ENCODE results near the gene LZTR1. TPM values are rescaled to one million over a fixed set of nuclear protein-coding genes. Genes with fewer than 3 reads are reported as not detected.
A peak's percentile ranks its signal among the peaks of the same experiment; 100 is the strongest.
"Not testable (repeated sequence)": the region's sequence is repeated elsewhere in the genome, so short reads cannot be mapped to it uniquely, and the experiment has no call there.

LZTR1 gene
- polyA plus RNA-seq, 2 donors: 21.1 to 39.0 TPM

- Histone ChIP-seq H3K27me3 (ENCODE audit: control insufficient read depth in 1 of 2, insufficient read depth in 2 of 2, low read length in 2 of 2) (no peaks in the 10 kb centered on the region), H3K36me3 (ENCODE audit: control insufficient read depth in 2 of 2, insufficient read depth in 2 of 2, low read length in 1 of 2) (peaks cover 0 to 11% of the 10 kb centered on the region in 2 donors), H3K27ac (ENCODE audit: low read depth in 2 of 2, low read length in 1 of 2) (peak overlapping the region in 1 of 2 donors; percentile 8), H3K4me1 (ENCODE audit: control insufficient read depth in 2 of 2, insufficient read depth in 2 of 2, low read length in 1 of 2) (peaks cover 3 to 15% of the 10 kb centered on the region in 2 donors), H3K4me3 (ENCODE audit: low read depth in 1 of 2, low read length in 2 of 2) (no peak overlapping the region), H3K9me3 (ENCODE audit: control insufficient read depth in 2 of 2, insufficient read depth in 1 of 2, low read depth in 1 of 2, low read length in 1 of 2) (no peaks in the 10 kb centered on the region)
- 82 to 86% methylated on average over 4 of the region's 4 CpGs for WGBS, 2 donors
Measured at GRCh38 chr22:20940904-20941385, 41.2 kb upstream of the LZTR1 start.

GRCh38 chr22:20942203-20942902 is 39.7 kb upstream of the LZTR1 start:
- H3K27me3 ChIP-seq (ENCODE audit: control insufficient read depth in 1 of 2, insufficient read depth in 2 of 2, low read length in 2 of 2); H3K27ac ChIP-seq (ENCODE audit: low read depth in 2 of 2, low read length in 1 of 2); H3K4me1 ChIP-seq (ENCODE audit: control insufficient read depth in 2 of 2, insufficient read depth in 2 of 2, low read length in 1 of 2); H3K9me3 ChIP-seq (ENCODE audit: control insufficient read depth in 2 of 2, insufficient read depth in 1 of 2, low read depth in 1 of 2, low read length in 1 of 2); H3K4me3 ChIP-seq (ENCODE audit: low read depth in 1 of 2, low read length in 2 of 2); H3K36me3 ChIP-seq (ENCODE audit: control insufficient read depth in 2 of 2, insufficient read depth in 2 of 2, low read length in 1 of 2): not testable (repeated sequence)
- WGBS, 2 donors: 82 to 85% methylated on average over 7 of the region's 7 CpGs

- Histone ChIP-seq H3K36me3 (ENCODE audit: control insufficient read depth in 2 of 2, insufficient read depth in 2 of 2, low read length in 1 of 2) (peaks cover 0 to 4% of the 10 kb centered on the region in 2 donors), H3K27ac (ENCODE audit: low read depth in 2 of 2, low read length in 1 of 2) (no peak overlapping the region), H3K4me1 (ENCODE audit: control insufficient read depth in 2 of 2, insufficient read depth in 2 of 2, low read length in 1 of 2) (peaks cover 0 to 9% of the 10 kb centered on the region in 2 donors), H3K4me3 (ENCODE audit: low read depth in 1 of 2, low read length in 2 of 2) (no peak overlapping the region), H3K9me3 (ENCODE audit: control insufficient read depth in 2 of 2, insufficient read depth in 1 of 2, low read depth in 1 of 2, low read length in 1 of 2) (no peaks in the 10 kb centered on the region), H3K27me3 (ENCODE audit: control insufficient read depth in 1 of 2, insufficient read depth in 2 of 2, low read length in 2 of 2) (no peaks in the 10 kb centered on the region)
- WGBS, 2 donors: 93 to 95% methylated on average over 8 of the region's 8 CpGs
Measured at GRCh38 chr22:20943104-20943933, 38.8 kb upstream of the LZTR1 start.

GRCh38 chr22:20944042-20944441 is 38.1 kb upstream of the LZTR1 start:
- Histone ChIP-seq H3K27ac (ENCODE audit: low read depth in 2 of 2, low read length in 1 of 2) (no peak overlapping the region), H3K4me1 (ENCODE audit: control insufficient read depth in 2 of 2, insufficient read depth in 2 of 2, low read length in 1 of 2) (peaks cover 0 to 9% of the 10 kb centered on the region in 2 donors), H3K36me3 (ENCODE audit: control insufficient read depth in 2 of 2, insufficient read depth in 2 of 2, low read length in 1 of 2) (peaks cover 0 to 4% of the 10 kb centered on the region in 2 donors), H3K4me3 (ENCODE audit: low read depth in 1 of 2, low read length in 2 of 2) (no peak overlapping the region), H3K9me3 (ENCODE audit: control insufficient read depth in 2 of 2, insufficient read depth in 1 of 2, low read depth in 1 of 2, low read length in 1 of 2) (no peaks in the 10 kb centered on the region), H3K27me3 (ENCODE audit: control insufficient read depth in 1 of 2, insufficient read depth in 2 of 2, low read length in 2 of 2) (no peaks in the 10 kb centered on the region)
- WGBS, 2 donors: 21 to 28% methylated on average over 1 of the region's 1 CpG

- Histone ChIP-seq H3K4me1 (ENCODE audit: control insufficient read depth in 2 of 2, insufficient read depth in 2 of 2, low read length in 1 of 2) (peaks cover 0 to 7% of the 10 kb centered on the region in 2 donors), H3K4me3 (ENCODE audit: low read depth in 1 of 2, low read length in 2 of 2) (no peak overlapping the region), H3K36me3 (ENCODE audit: control insufficient read depth in 2 of 2, insufficient read depth in 2 of 2, low read length in 1 of 2) (peaks cover 0 to 10% of the 10 kb centered on the region in 2 donors), H3K27ac (ENCODE audit: low read depth in 2 of 2, low read length in 1 of 2) (no peak overlapping the region), H3K9me3 (ENCODE audit: control insufficient read depth in 2 of 2, insufficient read depth in 1 of 2, low read depth in 1 of 2, low read length in 1 of 2) (no peaks in the 10 kb centered on the region), H3K27me3 (ENCODE audit: control insufficient read depth in 1 of 2, insufficient read depth in 2 of 2, low read length in 2 of 2) (no peaks in the 10 kb centered on the region)
- WGBS, 2 donors: 83 to 84% methylated on average over 2 of the region's 2 CpGs
Measured at GRCh38 chr22:20945578-20945934, 36.5 kb upstream of the LZTR1 start.

- peaks cover 1 to 6% of the 10 kb centered on the region in 2 donors for H3K36me3 ChIP-seq (ENCODE audit: control insufficient read depth in 2 of 2, insufficient read depth in 2 of 2, low read length in 1 of 2)
- WGBS, 2 donors: 82 to 87% methylated on average over 7 of the region's 7 CpGs
- peaks cover 0 to 8% of the 10 kb centered on the region in 2 donors for H3K4me1 ChIP-seq (ENCODE audit: control insufficient read depth in 2 of 2, insufficient read depth in 2 of 2, low read length in 1 of 2)
- H3K9me3 ChIP-seq (ENCODE audit: control insufficient read depth in 2 of 2, insufficient read depth in 1 of 2, low read depth in 1 of 2, low read length in 1 of 2): no peaks in the 10 kb centered on the region
- no peak overlapping the region for H3K4me3 ChIP-seq (ENCODE audit: low read depth in 1 of 2, low read length in 2 of 2)
- no peak overlapping the region for H3K27ac ChIP-seq (ENCODE audit: low read depth in 2 of 2, low read length in 1 of 2)
- no peaks in the 10 kb centered on the region for H3K27me3 ChIP-seq (ENCODE audit: control insufficient read depth in 1 of 2, insufficient read depth in 2 of 2, low read length in 2 of 2)
Measured at GRCh38 chr22:20946080-20946986, 35.8 kb upstream of the LZTR1 start.

- WGBS, 2 donors: 94 to 95% methylated on average over 1 of the region's 1 CpG
- no peaks in the 10 kb centered on the region for H3K27me3 ChIP-seq (ENCODE audit: control insufficient read depth in 1 of 2, insufficient read depth in 2 of 2, low read length in 2 of 2)
- H3K4me3 ChIP-seq (ENCODE audit: low read depth in 1 of 2, low read length in 2 of 2): no peak overlapping the region
- H3K36me3 ChIP-seq (ENCODE audit: control insufficient read depth in 2 of 2, insufficient read depth in 2 of 2, low read length in 1 of 2): peaks cover 3 to 11% of the 10 kb centered on the region in 2 donors
- no peaks in the 10 kb centered on the region for H3K9me3 ChIP-seq (ENCODE audit: control insufficient read depth in 2 of 2, insufficient read depth in 1 of 2, low read depth in 1 of 2, low read length in 1 of 2)
- peaks cover 0 to 8% of the 10 kb centered on the region in 2 donors for H3K4me1 ChIP-seq (ENCODE audit: control insufficient read depth in 2 of 2, insufficient read depth in 2 of 2, low read length in 1 of 2)
- no peak overlapping the region for H3K27ac ChIP-seq (ENCODE audit: low read depth in 2 of 2, low read length in 1 of 2)
Measured at GRCh38 chr22:20946991-20947390, 35.1 kb upstream of the LZTR1 start.

- Histone ChIP-seq H3K27me3 (ENCODE audit: control insufficient read depth in 1 of 2, insufficient read depth in 2 of 2, low read length in 2 of 2) (no peaks in the 10 kb centered on the region), H3K27ac (ENCODE audit: low read depth in 2 of 2, low read length in 1 of 2) (no peak overlapping the region), H3K9me3 (ENCODE audit: control insufficient read depth in 2 of 2, insufficient read depth in 1 of 2, low read depth in 1 of 2, low read length in 1 of 2) (no peaks in the 10 kb centered on the region), H3K4me3 (ENCODE audit: low read depth in 1 of 2, low read length in 2 of 2) (no peak overlapping the region), H3K4me1 (ENCODE audit: control insufficient read depth in 2 of 2, insufficient read depth in 2 of 2, low read length in 1 of 2) (peaks cover 0 to 11% of the 10 kb centered on the region in 2 donors), H3K36me3 (ENCODE audit: control insufficient read depth in 2 of 2, insufficient read depth in 2 of 2, low read length in 1 of 2) (peaks cover 8 to 15% of the 10 kb centered on the region in 2 donors)
- 87 to 91% methylated on average over 5 of the region's 5 CpGs for WGBS, 2 donors
Measured at GRCh38 chr22:20948450-20948849, 33.6 kb upstream of the LZTR1 start.

- H3K4me1 ChIP-seq (ENCODE audit: control insufficient read depth in 2 of 2, insufficient read depth in 2 of 2, low read length in 1 of 2): peaks cover 2 to 15% of the 10 kb centered on the region in 2 donors
- no peak overlapping the region for H3K4me3 ChIP-seq (ENCODE audit: low read depth in 1 of 2, low read length in 2 of 2)
- H3K27me3 ChIP-seq (ENCODE audit: control insufficient read depth in 1 of 2, insufficient read depth in 2 of 2, low read length in 2 of 2): no peaks in the 10 kb centered on the region
- H3K36me3 ChIP-seq (ENCODE audit: control insufficient read depth in 2 of 2, insufficient read depth in 2 of 2, low read length in 1 of 2): peaks cover 8 to 15% of the 10 kb centered on the region in 2 donors
- no peaks in the 10 kb centered on the region for H3K9me3 ChIP-seq (ENCODE audit: control insufficient read depth in 2 of 2, insufficient read depth in 1 of 2, low read depth in 1 of 2, low read length in 1 of 2)
- whole genome bisulfite sequencing, 2 donors: 91 to 94% methylated on average over 5 of the region's 5 CpGs
- H3K27ac ChIP-seq (ENCODE audit: low read depth in 2 of 2, low read length in 1 of 2): no peak overlapping the region
Measured at GRCh38 chr22:20948989-20949388, 33.1 kb upstream of the LZTR1 start.
